K562 (cell line): ENCODE results near the gene SORBS2.

Source experiments
- CREB1 ChIP-seq, 2 experiments: sonication (generic) in 1 of 2; formaldehyde crosslinking in 1 of 2; IDR thresholded peaks; 2 replicates each; pipeline versions ENCODE4 v1.6.1 to v1.8.0; 2012 to 2022; ENCODE audit warnings: inconsistent platforms in 1 of 2, mild to moderate bottlenecking in 1 of 2, missing genetic modification reagents in 1 of 2, moderate library complexity in 1 of 2
- CREB3 ChIP-seq: fragments of 450-650 bp; conservative IDR thresholded peaks from 2 replicates; pipeline ENCODE4 v1.6.1; 2016; ENCODE audit warnings: missing genetic modification characterization, low read depth, mild to moderate bottlenecking, missing compliant biosample characterization, moderate library complexity
- CTCF ChIP-seq, 3 experiments: IDR thresholded peaks in 2 of 3; conservative IDR thresholded peaks in 1 of 3; 2 replicates each; pipeline ENCODE4 v1.5.1; 2011 to 2012; ENCODE audit warnings: low read length in 3 of 3, mild to moderate bottlenecking in 3 of 3, control low read depth in 2 of 3, improper control_type of control experiment in 1 of 3, inconsistent platforms in 1 of 3, low read depth in 1 of 3, mixed read lengths in 1 of 3, moderate library complexity in 1 of 3; ENCODE audit not compliant: insufficient read depth in 2 of 3
- EZH2 ChIP-seq: IDR thresholded peaks from 2 replicates; pipeline ENCODE4 v1.6.1; 2012; ENCODE audit warnings: low read depth, mild to moderate bottlenecking, inconsistent platforms, low read length, borderline replicate concordance
- HLTF ChIP-seq: fragments of 450-650 bp; IDR thresholded peaks from 2 replicates; pipeline ENCODE4 v1.6.1; 2016
- MCM2 ChIP-seq: fragments of 450-650 bp; IDR thresholded peaks from 2 replicates; pipeline ENCODE4 v1.6.1; 2017; ENCODE audit warnings: low read depth, mild to moderate bottlenecking
- NBN ChIP-seq: fragments of 450-650 bp; IDR thresholded peaks from 2 replicates; pipeline ENCODE4 v1.6.1; 2016; ENCODE audit warnings: low read depth, mild to moderate bottlenecking
- POLR2A ChIP-seq: fragments of 450-650 bp; conservative IDR thresholded peaks from 2 replicates; pipeline ENCODE4 v1.6.1; 2016
- POLR2AphosphoS5 ChIP-seq: IDR thresholded peaks from 2 replicates; pipeline ENCODE4 v1.6.1; 2011; ENCODE audit warnings: mild to moderate bottlenecking, low read depth, low read length, moderate library complexity; ENCODE audit not compliant: control insufficient read depth, insufficient read depth
- SMAD1 ChIP-seq: fragments of 150-350 bp; IDR thresholded peaks from 2 replicates; pipeline ENCODE4 v1.6.1; 2014; ENCODE audit warnings: low read length, low read depth; ENCODE audit not compliant: partially characterized antibody
- SRF ChIP-seq, 2 experiments: fragments of 250-450, 450-650 bp in 1 of 2; sonication (Bioruptor Pico) in 1 of 2; sonication (generic) in 1 of 2; formaldehyde crosslinking; IDR thresholded peaks; 2 replicates each; pipeline versions ENCODE4 v1.5.0 to v1.5.1; 2020 to 2022; ENCODE audit warnings: mild to moderate bottlenecking in 1 of 2, missing genetic modification reagents in 1 of 2
- TF ChIP-seq, protein P1 (sequence below): fragments of 450-650 bp; formaldehyde crosslinking; IDR thresholded peaks from 2 replicates; pipeline ENCODE4 v1.4.0; 2022; ENCODE audit warnings: missing genetic modification characterization

DNA sequence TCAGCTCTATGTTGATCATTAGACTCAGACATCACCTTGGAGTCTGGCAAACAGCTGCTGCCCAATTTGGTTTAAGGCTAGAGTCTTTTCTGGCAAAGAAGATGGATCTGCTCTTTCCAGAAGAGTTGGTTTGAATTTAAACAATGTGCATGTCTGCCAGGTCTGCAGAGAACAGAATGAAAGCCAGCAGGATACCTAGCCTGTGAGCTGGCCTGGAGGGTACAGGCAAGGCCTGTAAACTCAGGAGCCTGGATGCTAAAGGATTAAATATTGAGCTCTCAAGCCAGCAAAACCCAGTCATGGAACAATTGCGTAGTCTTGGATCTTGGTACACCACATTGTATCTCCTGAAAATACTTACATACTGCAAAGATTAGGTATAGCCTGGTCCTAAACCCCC lies 261.1 kb downstream of the SORBS2 start:
- TF ChIP-seq POLR2A (no peak), SRF (CRISPR knock-in tag; IDR thresholded peaks at IDR 0.05) (no peak), SMAD1 (no peak), EZH2 (no peak), HLTF (no peak), CTCF (IDR thresholded peaks at IDR 0.05 in 2 of 3, conservative IDR thresholded peaks at IDR 0.05 in 1 of 3; ENCODE audit: insufficient read depth in 2 of 3, low read depth in 1 of 3, low read length in 3 of 3) (no peak), POLR2AphosphoS5 (no peak), CREB1 (IDR thresholded peaks at IDR 0.05) (no peak), CREB1 (CRISPR knock-in tag; IDR thresholded peaks at IDR 0.05) (no peak), CREB3 (tag) (no peak), NBN (no peak), MCM2 (no peak)
- TF ChIP-seq, protein P1, sequence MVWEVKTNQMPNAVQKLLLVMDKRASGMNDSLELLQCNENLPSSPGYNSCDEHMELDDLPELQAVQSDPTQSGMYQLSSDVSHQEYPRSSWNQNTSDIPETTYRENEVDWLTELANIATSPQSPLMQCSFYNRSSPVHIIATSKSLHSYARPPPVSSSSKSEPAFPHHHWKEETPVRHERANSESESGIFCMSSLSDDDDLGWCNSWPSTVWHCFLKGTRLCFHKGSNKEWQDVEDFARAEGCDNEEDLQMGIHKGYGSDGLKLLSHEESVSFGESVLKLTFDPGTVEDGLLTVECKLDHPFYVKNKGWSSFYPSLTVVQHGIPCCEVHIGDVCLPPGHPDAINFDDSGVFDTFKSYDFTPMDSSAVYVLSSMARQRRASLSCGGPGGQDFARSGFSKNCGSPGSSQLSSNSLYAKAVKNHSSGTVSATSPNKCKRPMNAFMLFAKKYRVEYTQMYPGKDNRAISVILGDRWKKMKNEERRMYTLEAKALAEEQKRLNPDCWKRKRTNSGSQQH (CRISPR knock-in tag) = no peak
